NCI-H2196 treated with DMSO at 0.1 percent for 48 hours (cell line): ENCODE data around the gene SAMD4B.

ENCODE experiments used
- DNase-seq: peaks from one replicate; lab custom pipeline; 2025; ENCODE audit not compliant: unreplicated experiment; lab: John Stamatoyannopoulos, UW

SAMD4B gene

GRCh38 chr19:39422020-39422419 lies 79.8 kb downstream of the SAMD4B start:
- DNase-seq, result no peak

- no peak for DNase-seq
Measured at GRCh38 chr19:39423258-39424086, 81.3 kb downstream of the SAMD4B start.

GRCh38 chr19:39424934-39425333 lies 82.7 kb downstream of the SAMD4B start:
- DNase-seq, result no peak

- DNase-seq, result no peak
Measured at GRCh38 chr19:39425744-39426143, 83.5 kb downstream of the SAMD4B start.

GRCh38 chr19:39426170-39426569 lies 83.9 kb downstream of the SAMD4B start:
- DNase-seq, result no peak

- no peak for DNase-seq
Measured at GRCh38 chr19:39427707-39428106, 85.5 kb downstream of the SAMD4B start.

- no peak for DNase-seq
Measured at GRCh38 chr19:39428283-39429112, 86.3 kb downstream of the SAMD4B start.

GRCh38 chr19:39430675-39431593 lies 88.7 kb downstream of the SAMD4B start:
- no peak for DNase-seq

GRCh38 chr19:39432677-39433025 lies 90.4 kb downstream of the SAMD4B start:
- no peak for DNase-seq

GRCh38 chr19:39433480-39434079 lies 91.4 kb downstream of the SAMD4B start:
- no peak for DNase-seq

GRCh38 chr19:39434123-39435076 lies 92.2 kb downstream of the SAMD4B start:
- DNase-seq, result no peak
